HL-60 (cell line): ENCODE data around the gene CTNNA3.

Experiments used
- DNase-seq, 2 experiments: peaks; one replicate each; pipeline ENCODE4 v3.0.0-alpha.2; 2010 to 2020; ENCODE audit warnings: low read depth in 1 of 2, low spot score in 1 of 2
- H3K27ac ChIP-seq: fragments of 250-450 bp; sonication (Bioruptor Pico); replicated peaks from 2 replicates; pipeline ENCODE4 v1.5.1; 2020; ENCODE audit warnings: mild to moderate bottlenecking, moderate library complexity
- H3K27me3 ChIP-seq: fragments of 250-450 bp; sonication (Bioruptor Pico); 2 replicates; pipeline ENCODE4 v1.5.1; 2021; ENCODE audit warnings: mild to moderate bottlenecking, moderate library complexity; ENCODE audit not compliant: insufficient read depth, poor library complexity, severe bottlenecking
- H3K4me3 ChIP-seq: replicated peaks from 2 replicates; pipeline ENCODE4 v1.5.1; 2011; ENCODE audit warnings: mild to moderate bottlenecking, control low read depth, low read length; ENCODE audit not compliant: insufficient read depth
- GABPA ChIP-seq: IDR thresholded peaks from 2 replicates; pipeline ENCODE4 v1.6.1; 2012; ENCODE audit warnings: low read depth
- POLR2AphosphoS5 ChIP-seq: IDR thresholded peaks from 2 replicates; pipeline ENCODE4 v1.6.1; 2012; ENCODE audit warnings: low read depth
- SPI1 ChIP-seq: IDR thresholded peaks from 2 replicates; pipeline ENCODE4 v1.6.1; 2012; ENCODE audit warnings: low read depth, mild to moderate bottlenecking, borderline replicate concordance
- TF ChIP-seq, protein P1 (sequence below): IDR thresholded peaks from 2 replicates; pipeline ENCODE4 v1.6.1; 2012; ENCODE audit warnings: low read depth; ENCODE audit not compliant: insufficient replicate concordance
- TF ChIP-seq, protein P2 (sequence below): IDR thresholded peaks from one replicate; pipeline ENCODE4 v1.5.1; 2011; ENCODE audit warnings: low read length, control low read depth, inconsistent platforms; ENCODE audit not compliant: insufficient read depth

Gene CTNNA3

DNA sequence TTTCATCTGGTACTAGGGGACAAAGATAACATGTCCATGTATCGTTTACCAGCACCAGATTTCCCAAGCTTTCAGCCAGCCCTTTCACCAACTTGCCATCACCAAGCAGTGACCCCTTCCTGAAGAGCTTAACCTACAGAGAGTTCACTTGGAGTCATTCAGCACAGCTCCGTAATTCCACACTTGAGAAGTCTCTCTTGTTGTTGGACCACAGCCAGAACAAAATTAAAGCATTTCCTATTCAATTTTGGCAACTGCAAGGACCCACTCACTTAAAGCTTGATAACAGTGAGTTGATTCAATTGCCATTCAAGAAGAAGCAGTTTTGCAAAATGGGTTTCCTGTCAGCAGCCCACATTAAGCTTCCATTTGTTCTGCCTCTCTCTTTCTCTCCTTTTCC is 858.7 kb downstream of the CTNNA3 start:
- TF ChIP-seq POLR2AphosphoS5 (no peak), GABPA (no peak), SPI1 (no peak)
- TF ChIP-seq, protein P1, sequence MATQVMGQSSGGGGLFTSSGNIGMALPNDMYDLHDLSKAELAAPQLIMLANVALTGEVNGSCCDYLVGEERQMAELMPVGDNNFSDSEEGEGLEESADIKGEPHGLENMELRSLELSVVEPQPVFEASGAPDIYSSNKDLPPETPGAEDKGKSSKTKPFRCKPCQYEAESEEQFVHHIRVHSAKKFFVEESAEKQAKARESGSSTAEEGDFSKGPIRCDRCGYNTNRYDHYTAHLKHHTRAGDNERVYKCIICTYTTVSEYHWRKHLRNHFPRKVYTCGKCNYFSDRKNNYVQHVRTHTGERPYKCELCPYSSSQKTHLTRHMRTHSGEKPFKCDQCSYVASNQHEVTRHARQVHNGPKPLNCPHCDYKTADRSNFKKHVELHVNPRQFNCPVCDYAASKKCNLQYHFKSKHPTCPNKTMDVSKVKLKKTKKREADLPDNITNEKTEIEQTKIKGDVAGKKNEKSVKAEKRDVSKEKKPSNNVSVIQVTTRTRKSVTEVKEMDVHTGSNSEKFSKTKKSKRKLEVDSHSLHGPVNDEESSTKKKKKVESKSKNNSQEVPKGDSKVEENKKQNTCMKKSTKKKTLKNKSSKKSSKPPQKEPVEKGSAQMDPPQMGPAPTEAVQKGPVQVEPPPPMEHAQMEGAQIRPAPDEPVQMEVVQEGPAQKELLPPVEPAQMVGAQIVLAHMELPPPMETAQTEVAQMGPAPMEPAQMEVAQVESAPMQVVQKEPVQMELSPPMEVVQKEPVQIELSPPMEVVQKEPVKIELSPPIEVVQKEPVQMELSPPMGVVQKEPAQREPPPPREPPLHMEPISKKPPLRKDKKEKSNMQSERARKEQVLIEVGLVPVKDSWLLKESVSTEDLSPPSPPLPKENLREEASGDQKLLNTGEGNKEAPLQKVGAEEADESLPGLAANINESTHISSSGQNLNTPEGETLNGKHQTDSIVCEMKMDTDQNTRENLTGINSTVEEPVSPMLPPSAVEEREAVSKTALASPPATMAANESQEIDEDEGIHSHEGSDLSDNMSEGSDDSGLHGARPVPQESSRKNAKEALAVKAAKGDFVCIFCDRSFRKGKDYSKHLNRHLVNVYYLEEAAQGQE: no peak
- TF ChIP-seq, protein P2, sequence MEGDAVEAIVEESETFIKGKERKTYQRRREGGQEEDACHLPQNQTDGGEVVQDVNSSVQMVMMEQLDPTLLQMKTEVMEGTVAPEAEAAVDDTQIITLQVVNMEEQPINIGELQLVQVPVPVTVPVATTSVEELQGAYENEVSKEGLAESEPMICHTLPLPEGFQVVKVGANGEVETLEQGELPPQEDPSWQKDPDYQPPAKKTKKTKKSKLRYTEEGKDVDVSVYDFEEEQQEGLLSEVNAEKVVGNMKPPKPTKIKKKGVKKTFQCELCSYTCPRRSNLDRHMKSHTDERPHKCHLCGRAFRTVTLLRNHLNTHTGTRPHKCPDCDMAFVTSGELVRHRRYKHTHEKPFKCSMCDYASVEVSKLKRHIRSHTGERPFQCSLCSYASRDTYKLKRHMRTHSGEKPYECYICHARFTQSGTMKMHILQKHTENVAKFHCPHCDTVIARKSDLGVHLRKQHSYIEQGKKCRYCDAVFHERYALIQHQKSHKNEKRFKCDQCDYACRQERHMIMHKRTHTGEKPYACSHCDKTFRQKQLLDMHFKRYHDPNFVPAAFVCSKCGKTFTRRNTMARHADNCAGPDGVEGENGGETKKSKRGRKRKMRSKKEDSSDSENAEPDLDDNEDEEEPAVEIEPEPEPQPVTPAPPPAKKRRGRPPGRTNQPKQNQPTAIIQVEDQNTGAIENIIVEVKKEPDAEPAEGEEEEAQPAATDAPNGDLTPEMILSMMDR: no peak
- Histone ChIP-seq H3K27me3 (no peaks in the 10 kb centered on the region), H3K27ac (no peak overlapping the region), H3K4me3 (no peak overlapping the region)
- DNase-seq: no peak

DNA sequence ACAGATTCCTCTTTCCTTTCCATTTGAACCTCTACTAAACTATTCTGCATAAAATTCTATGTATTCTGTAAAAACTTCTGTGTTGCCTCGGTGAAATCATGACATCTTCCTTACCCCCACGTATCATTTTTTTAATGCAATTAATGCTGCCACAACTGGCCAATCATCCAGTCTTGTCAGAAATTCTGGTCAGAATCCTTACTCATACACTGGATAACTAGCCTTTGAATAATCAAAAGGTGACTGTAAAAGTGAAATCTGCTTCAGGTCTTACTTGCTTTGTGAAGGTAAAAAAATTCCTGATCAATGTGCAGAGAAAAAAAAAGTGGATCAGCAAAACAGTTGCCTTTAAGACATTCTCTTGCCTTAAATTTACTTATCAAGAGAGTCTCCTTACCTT is 859.2 kb downstream of the CTNNA3 start:
- no peak overlapping the region for H3K4me3 ChIP-seq
- DNase-seq: no peak
- TF ChIP-seq, protein P2: no peak
- TF ChIP-seq GABPA: no peak
- TF ChIP-seq, protein P1: no peak
- no peak for TF ChIP-seq SPI1
- TF ChIP-seq POLR2AphosphoS5: no peak
- no peak overlapping the region for H3K27ac ChIP-seq
- no peaks in the 10 kb centered on the region for H3K27me3 ChIP-seq

DNA sequence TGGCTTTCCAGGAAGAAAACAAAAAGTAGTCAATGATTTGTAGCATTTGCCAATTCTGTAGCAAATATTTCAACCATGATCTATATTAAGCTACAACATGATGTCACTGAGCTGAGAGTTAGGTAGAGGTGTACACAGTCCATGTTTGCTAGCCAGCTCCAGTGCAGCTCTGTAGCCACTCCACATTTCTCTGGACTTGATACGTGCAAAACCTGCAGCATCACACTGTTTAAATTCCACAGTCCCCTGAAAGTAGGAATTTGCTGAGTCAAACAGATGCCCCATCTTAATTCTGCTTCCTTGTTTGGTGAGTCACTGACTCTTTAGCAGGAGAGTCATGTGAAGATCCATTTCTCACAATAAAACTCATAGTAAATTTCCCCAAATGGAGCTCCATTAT is 859.9 kb downstream of the CTNNA3 start:
- TF ChIP-seq POLR2AphosphoS5: no peak
- TF ChIP-seq, protein P2: no peak
- TF ChIP-seq, protein P1: no peak
- TF ChIP-seq SPI1: no peak
- TF ChIP-seq GABPA: no peak
- Histone ChIP-seq H3K27ac (no peak overlapping the region), H3K27me3 (no peaks in the 10 kb centered on the region), H3K4me3 (no peak overlapping the region)
- DNase-seq: no peak
